GM19238 (cell line): ENCODE measurements around the gene DTD1.

Experiments
- DNase-seq: peaks from one replicate; pipeline ENCODE4 v3.0.0; 2011; ENCODE audit warnings: low spot score; ENCODE audit not compliant: insufficient read length

The DTD1 gene

DNA sequence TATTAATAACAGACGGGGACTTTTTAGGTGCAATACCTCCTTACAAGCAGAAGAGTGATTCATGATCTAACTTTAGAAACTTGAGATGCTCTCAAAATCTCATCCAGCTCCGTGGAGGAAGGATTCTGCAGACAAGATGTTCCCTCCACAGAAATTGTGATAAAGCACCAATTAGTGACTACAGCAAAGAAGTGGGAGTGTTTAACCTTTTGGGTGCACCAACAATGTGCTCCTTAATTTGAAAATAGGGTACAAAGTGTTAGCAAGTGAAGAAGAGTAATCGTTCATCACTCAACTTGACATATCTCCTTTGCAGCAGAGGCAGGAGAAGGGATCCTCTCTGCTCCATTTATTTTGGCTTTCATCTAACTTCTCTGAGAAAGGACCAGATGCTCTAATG is 202.9 kb downstream of the DTD1 start:
- DNase-seq: no peak

DNA sequence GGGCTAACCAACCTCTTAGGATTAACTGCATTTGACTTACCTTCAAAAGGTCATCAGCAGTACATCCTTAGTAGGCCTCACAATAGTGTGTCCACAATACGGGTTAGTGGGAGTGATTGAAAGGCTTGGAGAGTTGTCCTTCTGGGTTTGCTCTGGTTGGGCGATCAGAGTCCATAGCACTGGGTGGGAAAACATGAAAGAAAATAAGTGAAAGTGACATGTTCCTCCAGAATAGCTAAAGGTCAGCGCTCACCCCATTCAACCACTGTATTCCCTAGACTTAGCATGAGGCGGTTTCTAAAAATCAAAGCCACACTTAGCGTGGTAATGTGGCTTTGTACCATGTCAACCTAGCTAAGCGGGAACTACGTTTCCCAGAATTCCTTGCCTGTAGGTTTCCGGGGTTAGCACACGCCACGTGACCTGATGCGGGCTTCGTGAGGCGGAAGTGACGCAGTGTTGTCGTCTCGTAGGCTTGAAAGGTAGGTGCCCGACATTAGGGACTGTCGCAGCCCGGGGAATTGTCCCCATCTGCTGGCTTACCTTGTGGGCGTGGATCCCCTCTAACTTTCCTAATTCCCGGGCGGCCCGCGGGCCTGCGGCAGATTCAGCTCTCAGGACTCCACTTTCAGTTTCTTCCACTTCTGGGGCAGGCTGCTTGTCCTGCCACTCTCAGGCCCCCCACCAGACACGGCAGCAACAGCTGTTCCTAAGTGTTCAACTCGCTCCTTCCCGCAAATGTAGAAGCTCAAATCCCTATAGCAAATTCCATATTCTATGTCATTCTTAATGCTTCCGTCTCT is 206.0 kb downstream of the DTD1 start:
- DNase-seq: peak; percentile 79

DNA sequence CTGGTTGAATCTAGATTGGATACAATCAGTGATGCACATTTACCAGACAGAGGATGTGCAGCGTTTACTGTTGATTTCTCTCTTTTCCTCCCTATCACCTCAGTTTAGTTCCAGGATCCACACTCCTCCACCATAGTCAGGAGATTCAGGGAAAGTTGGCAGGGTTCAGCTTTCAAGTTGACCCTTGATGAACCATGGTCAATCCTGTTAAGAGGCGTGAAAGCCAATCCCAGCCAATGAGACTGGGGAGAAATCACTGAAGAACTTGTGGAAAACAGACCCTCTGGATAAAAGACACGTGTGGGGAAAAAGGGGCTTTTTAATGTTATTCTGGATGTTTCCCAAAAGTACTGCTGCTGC is 206.6 kb downstream of the DTD1 start:
- no peak for DNase-seq

DNA sequence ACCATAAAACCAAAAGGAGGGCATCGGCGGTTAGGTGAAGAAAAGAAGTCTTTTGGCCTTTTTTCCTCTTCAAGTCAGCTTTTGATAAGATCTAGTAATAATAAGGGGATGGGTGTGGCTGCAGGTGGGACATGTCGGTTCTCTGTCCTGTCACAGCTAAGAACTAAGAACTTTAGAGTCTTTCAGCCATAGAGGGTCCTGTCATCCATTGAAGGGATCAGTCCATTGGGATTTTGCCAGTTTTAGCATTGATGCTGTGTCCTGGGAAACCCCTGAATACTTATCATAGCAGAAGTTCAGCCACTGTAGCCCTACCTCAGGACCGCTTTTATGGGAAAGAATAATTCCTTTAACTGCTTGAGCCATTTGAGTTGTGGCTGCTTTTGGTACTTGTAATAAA is 207.5 kb downstream of the DTD1 start:
- DNase-seq: no peak

DNA sequence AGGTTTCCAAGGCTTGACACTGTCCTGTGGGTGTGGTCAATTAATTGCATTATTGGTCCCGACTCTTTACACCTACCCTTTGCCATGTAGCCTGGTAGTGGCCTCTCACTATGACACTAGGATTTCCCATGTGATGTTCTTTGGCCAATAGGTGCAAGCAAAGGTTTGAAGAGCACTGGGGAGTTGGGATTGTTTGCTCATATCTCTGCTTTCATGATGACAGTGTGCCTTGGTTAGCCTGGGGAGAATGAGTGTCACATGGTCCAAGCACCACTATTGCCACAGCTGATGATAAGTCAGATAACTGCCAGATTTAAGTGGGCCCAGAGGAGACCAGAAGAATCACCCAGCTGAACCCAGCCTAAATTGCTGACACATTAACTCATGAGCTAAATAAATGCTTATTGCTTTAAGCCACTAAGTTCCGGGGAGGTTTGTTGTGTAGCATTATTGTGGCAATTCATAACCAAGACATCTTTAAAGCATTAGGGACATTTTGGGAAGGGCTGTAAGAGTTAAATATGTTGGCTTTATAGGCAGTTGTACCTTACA is 208.5 kb downstream of the DTD1 start:
- no peak for DNase-seq

DNA sequence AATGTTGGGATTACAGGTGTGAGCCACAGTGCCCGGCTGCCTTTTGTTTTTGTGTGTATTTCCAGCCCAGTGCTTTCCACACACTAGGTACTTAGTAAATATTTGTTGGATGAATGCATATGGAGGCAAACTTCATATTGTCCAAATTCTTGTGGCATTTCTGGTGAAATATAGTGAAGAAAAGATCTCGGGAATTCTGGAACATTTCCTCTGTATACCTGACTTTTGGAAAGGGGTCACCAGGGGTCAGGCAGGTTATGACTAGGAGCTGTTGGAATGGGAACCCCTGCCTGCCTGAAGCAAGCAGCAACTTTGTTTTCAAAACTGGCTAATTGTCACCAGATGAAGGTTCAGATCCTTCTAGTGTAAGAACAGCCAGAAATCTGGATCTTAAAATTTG is 213.7 kb downstream of the DTD1 start:
- no peak for DNase-seq

DNA sequence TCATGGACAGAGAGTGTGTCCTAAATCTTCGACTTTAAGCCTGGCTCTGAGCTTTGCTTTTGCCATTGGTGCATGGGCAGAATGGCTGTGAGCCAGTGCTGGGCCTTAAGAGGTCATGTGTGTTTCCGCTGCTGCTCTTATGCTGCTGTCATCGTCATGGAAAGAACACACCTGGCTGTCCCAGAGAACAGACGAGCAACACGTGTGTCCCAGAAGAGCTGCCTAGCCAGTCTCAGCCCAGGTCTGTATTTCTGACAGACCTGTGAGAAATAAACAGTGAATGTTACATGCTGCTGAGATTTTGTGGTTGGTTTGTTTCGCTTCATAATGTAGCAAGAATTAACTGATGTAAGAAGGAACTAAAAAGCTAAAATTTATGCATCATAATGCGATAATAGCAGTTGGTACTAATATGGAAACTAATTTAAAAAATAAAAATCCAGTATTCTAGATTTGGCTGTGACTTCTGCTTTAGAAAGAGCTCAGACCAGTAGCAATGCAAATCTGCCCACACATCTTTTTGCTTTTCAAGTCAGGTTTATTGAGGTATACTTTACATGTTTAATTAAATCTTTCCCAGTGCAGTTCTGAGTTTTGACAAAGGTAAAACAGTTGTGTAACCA is 214.3 kb downstream of the DTD1 start:
- DNase-seq: no peak

DNA sequence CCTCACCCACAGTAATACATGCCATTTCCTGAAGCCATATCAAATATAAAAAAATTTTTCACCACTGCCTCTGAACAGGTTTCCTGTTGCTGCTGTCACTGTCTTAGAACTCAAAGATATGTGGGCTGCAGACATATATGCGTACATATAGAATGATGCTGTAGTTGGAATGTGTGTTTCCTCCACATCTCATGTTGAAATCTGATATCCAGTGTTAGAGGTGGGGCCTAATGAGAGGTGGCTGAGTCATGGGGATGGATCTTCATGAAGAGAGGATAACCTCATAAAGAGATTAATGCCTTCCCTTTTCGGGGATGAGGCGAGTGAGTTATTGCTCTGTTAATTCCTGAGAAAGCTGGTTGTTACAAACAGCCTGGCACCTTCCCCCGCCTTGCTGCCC is 218.0 kb downstream of the DTD1 start:
- DNase-seq: no peak

DNA sequence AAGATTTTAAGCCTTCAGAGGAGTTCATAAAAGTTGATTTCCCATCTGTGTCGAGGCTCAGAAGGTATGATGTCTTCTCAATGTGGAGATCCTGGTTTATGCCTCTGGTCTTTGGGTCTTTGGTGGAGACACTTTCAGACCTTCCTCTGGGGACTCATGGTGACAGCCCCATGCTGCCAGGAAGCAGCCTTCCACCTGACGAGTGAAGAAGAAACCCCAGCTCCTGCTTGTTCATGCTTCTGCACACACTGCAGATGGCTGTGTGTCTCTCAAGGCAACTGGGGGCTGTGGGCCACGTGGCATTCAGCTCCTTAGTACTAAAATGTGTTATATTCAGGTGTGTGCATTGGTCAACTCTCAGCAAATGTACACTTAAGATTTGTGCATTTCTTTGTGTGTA is 220.9 kb downstream of the DTD1 start:
- DNase-seq: no peak

DNA sequence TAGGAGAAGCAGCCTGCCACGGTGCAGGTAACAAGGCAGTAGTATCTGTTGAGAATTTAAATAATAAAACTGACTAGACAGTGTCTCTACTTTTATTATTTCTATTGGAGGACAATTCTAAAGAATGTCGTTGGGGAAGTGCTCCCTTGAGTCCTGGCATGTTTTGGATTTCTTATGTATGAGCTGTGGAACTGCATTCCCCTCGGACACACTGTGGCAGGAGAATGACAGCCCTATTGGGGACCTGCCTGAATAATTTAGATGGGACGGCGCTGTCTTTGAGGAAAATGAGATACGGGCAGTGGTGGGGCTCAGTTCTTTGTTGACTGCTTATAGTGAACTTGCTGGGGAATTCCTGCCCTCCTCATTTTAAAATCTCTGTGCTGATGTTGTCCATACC is 223.3 kb downstream of the DTD1 start:
- DNase-seq: no peak

DNA sequence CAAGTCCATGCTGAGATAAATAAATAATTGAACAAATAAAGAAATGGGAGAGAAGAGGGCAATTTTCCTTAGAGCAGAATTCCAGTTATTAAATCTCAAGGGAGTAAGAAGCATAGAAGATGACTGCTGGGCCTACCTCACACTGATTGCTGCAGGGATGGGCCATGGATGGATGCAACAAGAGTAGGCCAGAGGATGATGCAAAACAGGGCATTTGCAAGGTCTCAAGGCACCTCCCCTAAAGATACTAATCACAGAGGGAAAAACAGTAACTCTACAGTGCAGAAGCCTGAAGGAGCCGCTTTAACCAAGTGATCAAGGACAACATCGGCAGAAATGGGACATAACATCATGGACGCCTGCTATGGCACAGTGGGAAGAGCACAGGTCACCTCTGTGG is 224.1 kb downstream of the DTD1 start:
- DNase-seq: no peak

DNA sequence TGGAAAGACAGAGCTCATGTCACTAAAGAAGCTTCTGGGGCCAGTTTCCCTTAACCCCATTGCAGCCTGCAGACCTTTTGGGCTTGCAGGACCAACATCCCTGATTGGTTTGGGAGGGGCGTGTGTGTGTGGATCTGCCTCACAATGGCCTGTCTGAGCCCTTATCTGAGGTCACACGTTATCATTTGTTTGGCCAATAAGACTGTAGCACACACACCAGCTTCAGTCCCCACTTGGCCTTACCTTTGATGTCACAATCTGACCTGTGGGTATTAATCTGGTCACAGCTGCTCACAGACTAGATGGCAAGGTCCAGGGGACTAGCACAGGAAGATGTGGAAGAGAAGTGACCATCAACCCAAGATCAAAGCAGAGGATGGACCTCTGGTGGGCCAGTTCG is 225.6 kb downstream of the DTD1 start, which contains the start of gene SCP2D1:
TSS of gene SCP2D1 (plus strand) at position 301 of the 400 bp plus-strand sequence. CDS start at position 334, 33 bp downstream.
- DNase-seq: no peak

DNA sequence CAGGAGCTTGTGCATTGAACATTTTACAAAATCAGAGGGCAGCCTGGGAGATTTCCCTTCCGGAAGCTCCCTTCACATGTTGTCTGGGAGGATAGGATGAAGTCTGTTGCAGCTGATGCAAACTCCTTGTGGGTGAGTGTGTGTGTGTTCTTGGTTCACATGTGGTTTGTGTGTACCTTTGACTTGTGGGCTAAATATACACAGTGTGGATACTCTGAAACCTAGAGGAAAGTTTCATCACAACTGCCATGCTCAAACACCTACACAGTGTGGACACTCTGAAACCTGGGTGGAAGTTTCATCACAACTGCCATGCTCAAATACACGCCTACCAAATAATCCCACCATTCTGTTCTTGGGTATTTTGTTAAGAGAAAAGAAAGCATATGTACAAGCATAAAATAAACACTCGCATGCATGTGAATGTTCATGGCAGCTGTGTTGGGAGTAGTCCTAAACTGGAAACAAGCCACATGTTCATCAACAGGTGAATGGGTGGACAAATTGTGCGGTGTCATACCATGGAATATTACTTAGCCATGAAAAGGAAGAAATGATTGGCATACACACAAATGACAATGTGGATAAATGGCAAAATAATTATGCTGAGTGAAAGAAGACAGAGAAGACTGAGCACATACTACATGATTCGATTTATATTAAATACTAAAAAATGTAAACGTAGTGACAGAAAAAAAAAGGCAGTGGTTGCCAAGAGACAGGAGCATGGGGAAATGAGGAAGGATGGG is 227.5 kb downstream of the DTD1 start:
- no peak for DNase-seq
